NB4 (cell line): Measurements from ENCODE around the gene KAT8.

Experiments
- MYC ChIP-seq: IDR thresholded peaks from 2 replicates; pipeline ENCODE4 v1.6.1; 2011; ENCODE audit warnings: low read depth, low read length
- POLR2A ChIP-seq: IDR thresholded peaks from 2 replicates; pipeline ENCODE4 v1.6.1; 2011; ENCODE audit warnings: mild to moderate bottlenecking; ENCODE audit not compliant: insufficient read length; ENCODE audit errors: extremely low read depth
- TF ChIP-seq, protein P1 (sequence below): IDR thresholded peaks from one replicate; pipeline ENCODE4 v1.5.1; 2012; ENCODE audit warnings: low read depth, low read length
- TF ChIP-seq, protein P2 (sequence below): IDR thresholded peaks from 2 replicates; pipeline ENCODE4 v1.6.1; 2011; ENCODE audit warnings: low read depth, low read length

DNA sequence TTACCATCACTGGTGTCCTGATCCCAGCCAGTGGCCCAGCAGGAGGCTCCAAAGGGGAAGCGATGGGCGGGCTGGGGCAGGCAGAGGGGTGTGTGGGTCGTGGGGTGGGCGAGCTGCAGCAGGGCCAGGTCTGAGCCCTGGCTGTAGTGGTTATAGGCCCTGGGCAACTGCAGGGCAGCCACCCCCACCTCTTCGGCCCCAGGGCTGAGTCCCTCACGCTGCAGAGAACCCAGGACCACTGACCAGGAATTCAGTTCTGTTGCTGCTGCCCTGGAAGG, 30.9 kb upstream of the KAT8 start:
- TF ChIP-seq, protein P1, sequence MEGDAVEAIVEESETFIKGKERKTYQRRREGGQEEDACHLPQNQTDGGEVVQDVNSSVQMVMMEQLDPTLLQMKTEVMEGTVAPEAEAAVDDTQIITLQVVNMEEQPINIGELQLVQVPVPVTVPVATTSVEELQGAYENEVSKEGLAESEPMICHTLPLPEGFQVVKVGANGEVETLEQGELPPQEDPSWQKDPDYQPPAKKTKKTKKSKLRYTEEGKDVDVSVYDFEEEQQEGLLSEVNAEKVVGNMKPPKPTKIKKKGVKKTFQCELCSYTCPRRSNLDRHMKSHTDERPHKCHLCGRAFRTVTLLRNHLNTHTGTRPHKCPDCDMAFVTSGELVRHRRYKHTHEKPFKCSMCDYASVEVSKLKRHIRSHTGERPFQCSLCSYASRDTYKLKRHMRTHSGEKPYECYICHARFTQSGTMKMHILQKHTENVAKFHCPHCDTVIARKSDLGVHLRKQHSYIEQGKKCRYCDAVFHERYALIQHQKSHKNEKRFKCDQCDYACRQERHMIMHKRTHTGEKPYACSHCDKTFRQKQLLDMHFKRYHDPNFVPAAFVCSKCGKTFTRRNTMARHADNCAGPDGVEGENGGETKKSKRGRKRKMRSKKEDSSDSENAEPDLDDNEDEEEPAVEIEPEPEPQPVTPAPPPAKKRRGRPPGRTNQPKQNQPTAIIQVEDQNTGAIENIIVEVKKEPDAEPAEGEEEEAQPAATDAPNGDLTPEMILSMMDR, result no peak
- TF ChIP-seq MYC (no peak), POLR2A (no peak)
- TF ChIP-seq, protein P2, sequence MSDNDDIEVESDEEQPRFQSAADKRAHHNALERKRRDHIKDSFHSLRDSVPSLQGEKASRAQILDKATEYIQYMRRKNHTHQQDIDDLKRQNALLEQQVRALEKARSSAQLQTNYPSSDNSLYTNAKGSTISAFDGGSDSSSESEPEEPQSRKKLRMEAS, result no peak
